ENCODE measurements around the gene ST6GALNAC1. TPM values are rescaled to one million over a fixed set of nuclear protein-coding genes. Genes with fewer than 3 reads are reported as not detected.

ST6GALNAC1 gene
- total RNA-seq, 4 donors from 2014 or later, result 0.83 to 4.9 (median 3.2) TPM

- DNase-seq (ENCODE audit: extremely low spot score), result no peak
- WGBS, result 68% methylated on average over 6 of the region's 6 CpGs
- Histone ChIP-seq H3K27me3 (peaks cover 0 to 10% (median 0%) of the 10 kb centered on the region in 4 donors), H3K36me3 (peaks cover 0 to 14% (median 0%) of the 10 kb centered on the region in 4 donors), H3K4me3 (no peak overlapping the region), H3K27ac (replicated peaks in 1 of 4) (no peak overlapping the region), H3K9me3 (no peaks in the 10 kb centered on the region), H3K4me1 (no peaks in the 10 kb centered on the region)
- TF ChIP-seq POLR2A (IDR thresholded peaks at IDR 0.05; ENCODE audit: low read depth) (no peak), EP300 (IDR thresholded peaks at IDR 0.05) (no peak), POLR2AphosphoS5 (IDR thresholded peaks at IDR 0.05) (no peak)
- TF ChIP-seq, protein P1, sequence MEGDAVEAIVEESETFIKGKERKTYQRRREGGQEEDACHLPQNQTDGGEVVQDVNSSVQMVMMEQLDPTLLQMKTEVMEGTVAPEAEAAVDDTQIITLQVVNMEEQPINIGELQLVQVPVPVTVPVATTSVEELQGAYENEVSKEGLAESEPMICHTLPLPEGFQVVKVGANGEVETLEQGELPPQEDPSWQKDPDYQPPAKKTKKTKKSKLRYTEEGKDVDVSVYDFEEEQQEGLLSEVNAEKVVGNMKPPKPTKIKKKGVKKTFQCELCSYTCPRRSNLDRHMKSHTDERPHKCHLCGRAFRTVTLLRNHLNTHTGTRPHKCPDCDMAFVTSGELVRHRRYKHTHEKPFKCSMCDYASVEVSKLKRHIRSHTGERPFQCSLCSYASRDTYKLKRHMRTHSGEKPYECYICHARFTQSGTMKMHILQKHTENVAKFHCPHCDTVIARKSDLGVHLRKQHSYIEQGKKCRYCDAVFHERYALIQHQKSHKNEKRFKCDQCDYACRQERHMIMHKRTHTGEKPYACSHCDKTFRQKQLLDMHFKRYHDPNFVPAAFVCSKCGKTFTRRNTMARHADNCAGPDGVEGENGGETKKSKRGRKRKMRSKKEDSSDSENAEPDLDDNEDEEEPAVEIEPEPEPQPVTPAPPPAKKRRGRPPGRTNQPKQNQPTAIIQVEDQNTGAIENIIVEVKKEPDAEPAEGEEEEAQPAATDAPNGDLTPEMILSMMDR (IDR thresholded peaks at IDR 0.05), result no peak
- intact Hi-C loops (cut with DNase I), result no loop called here
Measured at GRCh38 chr17:76630151-76630550, 13.4 kb downstream of the ST6GALNAC1 start.

GRCh38 chr17:76627510-76627909 is 16.0 kb downstream of the ST6GALNAC1 start:
- H3K27me3 ChIP-seq, result no peaks in the 10 kb centered on the region
- H3K9me3 ChIP-seq, result no peaks in the 10 kb centered on the region
- H3K4me1 ChIP-seq, result peaks cover 0 to 9% (median 5%) of the 10 kb centered on the region in 4 donors
- H3K4me3 ChIP-seq, result no peak overlapping the region
- no peak overlapping the region for H3K27ac ChIP-seq (replicated peaks in 1 of 4)
- DNase-seq (ENCODE audit: extremely low spot score), result no peak
- H3K36me3 ChIP-seq, result peaks cover 0 to 14% (median 0%) of the 10 kb centered on the region in 4 donors
- intact Hi-C loops (cut with DNase I), result loop anchor here (5.0 kb wide), 1 partner anchor 60 kb away; a partner anchor contains a TSS
- WGBS, result 97% methylated on average over 13 of the region's 13 CpGs
- TF ChIP-seq EP300 (IDR thresholded peaks at IDR 0.05), result no peak

GRCh38 chr17:76626442-76626841 is 17.1 kb downstream of the ST6GALNAC1 start:
- Histone ChIP-seq H3K27me3 (no peaks in the 10 kb centered on the region), H3K4me3 (no peak overlapping the region), H3K4me1 (peaks cover 0 to 9% (median 5%) of the 10 kb centered on the region in 4 donors), H3K9me3 (no peaks in the 10 kb centered on the region), H3K27ac (replicated peaks in 1 of 4) (no peak overlapping the region), H3K36me3 (peaks cover 0 to 14% (median 0%) of the 10 kb centered on the region in 4 donors)
- intact Hi-C loops (cut with DNase I), result loop anchor here (5.0 kb wide), 1 partner anchor 59 kb away; a partner anchor contains a TSS
- WGBS, result 76% methylated on average over 11 of the region's 11 CpGs
- DNase-seq (ENCODE audit: extremely low spot score), result no peak
- TF ChIP-seq, protein P1 (IDR thresholded peaks at IDR 0.05), result no peak
- TF ChIP-seq EP300 (IDR thresholded peaks at IDR 0.05) (no peak), POLR2A (IDR thresholded peaks at IDR 0.05; ENCODE audit: low read depth) (no peak), POLR2AphosphoS5 (IDR thresholded peaks at IDR 0.05) (no peak)

DNA sequence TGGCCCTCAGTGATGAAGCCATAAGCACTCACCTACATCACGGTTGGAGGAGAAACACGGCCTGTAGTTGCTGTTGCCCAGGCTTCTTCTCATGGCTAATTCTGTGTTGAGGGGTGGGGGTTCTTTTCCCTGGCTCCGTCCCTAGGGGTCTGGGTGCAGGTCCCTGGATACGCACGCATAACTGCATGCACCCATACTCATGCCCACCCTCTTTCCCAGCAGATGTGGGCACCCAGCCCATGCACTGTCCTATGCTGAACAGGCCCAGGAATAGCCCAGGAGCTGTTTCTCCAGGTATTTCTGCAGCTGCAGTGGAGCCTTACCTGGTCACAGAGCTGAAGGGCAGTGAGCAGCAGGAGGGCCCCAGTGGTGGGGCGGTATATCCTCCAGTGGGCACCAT is 18.1 kb downstream of the ST6GALNAC1 start:
- intact Hi-C loops (cut with DNase I), result loop anchor here (5.0 kb wide), 1 partner anchor 58 kb away; a partner anchor contains a TSS
- 78% methylated on average over 5 of the region's 6 CpGs for WGBS
- no peak for TF ChIP-seq POLR2AphosphoS5 (IDR thresholded peaks at IDR 0.05)
- TF ChIP-seq, protein P1 (IDR thresholded peaks at IDR 0.05), result no peak
- TF ChIP-seq EP300 (IDR thresholded peaks at IDR 0.05), result no peak
- TF ChIP-seq POLR2A (IDR thresholded peaks at IDR 0.05; ENCODE audit: low read depth), result no peak

GRCh38 chr17:76623271-76624146 is 20.0 kb downstream of the ST6GALNAC1 start:
- Histone ChIP-seq H3K4me1 (peaks cover 0 to 9% (median 5%) of the 10 kb centered on the region in 4 donors), H3K9me3 (no peaks in the 10 kb centered on the region), H3K27ac (replicated peaks in 1 of 4) (no peak overlapping the region), H3K4me3 (no peak overlapping the region), H3K36me3 (peaks cover 0 to 14% (median 0%) of the 10 kb centered on the region in 4 donors), H3K27me3 (no peaks in the 10 kb centered on the region)
- TF ChIP-seq POLR2A (IDR thresholded peaks at IDR 0.05; ENCODE audit: low read depth) (no peak), EP300 (IDR thresholded peaks at IDR 0.05) (no peak), POLR2AphosphoS5 (IDR thresholded peaks at IDR 0.05) (peak in 1 of 2 donors; percentile 23)
- TF ChIP-seq, protein P1 (IDR thresholded peaks at IDR 0.05), result peak in 2 of 3 experiments; percentile 94
- no peak for DNase-seq (ENCODE audit: extremely low spot score)
- intact Hi-C loops (cut with DNase I), result loop anchor here (1.0 kb wide), 1 partner anchor 100 kb away; no protein-coding TSS in a partner anchor
- 25% methylated on average over 18 of the region's 18 CpGs for WGBS

More for the DNA sequence above, 18.1 kb downstream of the ST6GALNAC1 start:
- H3K27ac ChIP-seq (replicated peaks in 1 of 4), result no peak overlapping the region
- H3K9me3 ChIP-seq, result no peaks in the 10 kb centered on the region
- H3K36me3 ChIP-seq, result peaks cover 0 to 14% (median 0%) of the 10 kb centered on the region in 4 donors
- H3K27me3 ChIP-seq, result no peaks in the 10 kb centered on the region
- DNase-seq (ENCODE audit: extremely low spot score), result no peak
- no peak overlapping the region for H3K4me3 ChIP-seq
- H3K4me1 ChIP-seq, result peaks cover 0 to 9% (median 5%) of the 10 kb centered on the region in 4 donors
